ENCODE measurements around the gene ECT2. TPM values are rescaled to one million over a fixed set of nuclear protein-coding genes. Genes with fewer than 3 reads are reported as not detected.

ECT2 gene
- polyA plus RNA-seq, 2 donors = 3.7 to 8.1 TPM

DNA sequence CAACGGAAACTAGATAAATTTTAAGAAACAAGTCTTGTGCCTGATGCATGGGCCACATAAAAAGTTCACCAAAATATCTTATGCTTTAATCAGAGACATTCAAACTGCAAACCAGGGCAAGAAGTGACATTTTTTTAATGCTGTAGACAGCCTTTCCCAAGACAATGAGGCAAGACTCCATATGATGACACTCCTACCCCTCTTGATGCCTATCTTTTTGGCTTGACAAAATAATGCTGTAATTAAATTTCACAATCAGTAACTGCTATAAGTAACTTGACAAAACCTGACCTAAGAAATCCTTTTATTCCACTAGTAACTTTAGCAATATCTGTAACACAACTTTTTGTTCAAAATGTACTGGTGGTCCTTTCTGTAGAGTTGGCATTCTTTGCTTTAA is 48.7 kb downstream of the ECT2 start:
- WGBS, 2 donors = 97 to 100% methylated on average over 1 of the region's 1 CpG
- Histone ChIP-seq H3K4me3 (ENCODE audit: low read depth in 1 of 2, low read length in 2 of 2) (no peak overlapping the region), H3K27ac (ENCODE audit: low read depth in 2 of 2, low read length in 1 of 2) (no peak overlapping the region), H3K27me3 (ENCODE audit: control insufficient read depth in 1 of 2, insufficient read depth in 2 of 2, low read length in 2 of 2) (no peaks in the 10 kb centered on the region), H3K36me3 (ENCODE audit: control insufficient read depth in 2 of 2, insufficient read depth in 2 of 2, low read length in 1 of 2) (peaks cover 0 to 2% of the 10 kb centered on the region in 2 donors), H3K4me1 (ENCODE audit: control insufficient read depth in 2 of 2, insufficient read depth in 2 of 2, low read length in 1 of 2) (no peaks in the 10 kb centered on the region), H3K9me3 (ENCODE audit: control insufficient read depth in 2 of 2, insufficient read depth in 1 of 2, low read depth in 1 of 2, low read length in 1 of 2) (no peaks in the 10 kb centered on the region)

GRCh38 chr3:172800156-172800555 is 49.6 kb downstream of the ECT2 start:
- no peak overlapping the region for H3K27ac ChIP-seq (ENCODE audit: low read depth in 2 of 2, low read length in 1 of 2)
- H3K4me3 ChIP-seq (ENCODE audit: low read depth in 1 of 2, low read length in 2 of 2) = no peak overlapping the region
- WGBS, 2 donors = 88 to 100% methylated on average over 2 of the region's 2 CpGs

DNA sequence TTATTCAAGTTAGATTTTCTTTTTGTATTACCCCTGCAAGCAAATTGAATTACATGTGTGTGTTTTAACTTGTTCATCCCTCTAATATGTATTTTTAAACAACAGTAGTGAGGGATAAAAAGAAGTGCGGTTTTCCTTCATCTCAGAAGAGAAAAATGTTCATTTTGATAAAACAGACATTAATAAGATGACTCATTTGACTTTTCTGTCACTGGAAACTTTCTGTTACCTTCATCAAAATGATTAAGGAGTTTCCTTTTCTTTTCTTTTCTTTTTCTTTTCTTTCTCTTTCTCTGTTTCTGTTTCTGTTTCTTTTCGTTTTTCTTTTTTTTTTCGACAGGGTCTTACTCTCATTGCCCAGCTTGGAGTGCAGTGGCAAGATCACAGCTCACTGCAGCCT is 53.0 kb downstream of the ECT2 start:
- H3K4me1 ChIP-seq (ENCODE audit: control insufficient read depth in 2 of 2, insufficient read depth in 2 of 2, low read length in 1 of 2) = no peaks in the 10 kb centered on the region
- peaks cover 0 to 2% of the 10 kb centered on the region in 2 donors for H3K36me3 ChIP-seq (ENCODE audit: control insufficient read depth in 2 of 2, insufficient read depth in 2 of 2, low read length in 1 of 2)
- WGBS, 2 donors = 74 to 76% methylated on average over 3 of the region's 3 CpGs
- no peaks in the 10 kb centered on the region for H3K9me3 ChIP-seq (ENCODE audit: control insufficient read depth in 2 of 2, insufficient read depth in 1 of 2, low read depth in 1 of 2, low read length in 1 of 2)
- no peak overlapping the region for H3K27ac ChIP-seq (ENCODE audit: low read depth in 2 of 2, low read length in 1 of 2)
- no peaks in the 10 kb centered on the region for H3K27me3 ChIP-seq (ENCODE audit: control insufficient read depth in 1 of 2, insufficient read depth in 2 of 2, low read length in 2 of 2)
- H3K4me3 ChIP-seq (ENCODE audit: low read depth in 1 of 2, low read length in 2 of 2) = no peak overlapping the region

More at GRCh38 chr3:172800156-172800555, 49.6 kb downstream of the ECT2 start:
- Histone ChIP-seq H3K9me3 (ENCODE audit: control insufficient read depth in 2 of 2, insufficient read depth in 1 of 2, low read depth in 1 of 2, low read length in 1 of 2) (no peaks in the 10 kb centered on the region), H3K36me3 (ENCODE audit: control insufficient read depth in 2 of 2, insufficient read depth in 2 of 2, low read length in 1 of 2) (peaks cover 0 to 2% of the 10 kb centered on the region in 2 donors), H3K4me1 (ENCODE audit: control insufficient read depth in 2 of 2, insufficient read depth in 2 of 2, low read length in 1 of 2) (no peaks in the 10 kb centered on the region), H3K27me3 (ENCODE audit: control insufficient read depth in 1 of 2, insufficient read depth in 2 of 2, low read length in 2 of 2) (no peaks in the 10 kb centered on the region)

DNA sequence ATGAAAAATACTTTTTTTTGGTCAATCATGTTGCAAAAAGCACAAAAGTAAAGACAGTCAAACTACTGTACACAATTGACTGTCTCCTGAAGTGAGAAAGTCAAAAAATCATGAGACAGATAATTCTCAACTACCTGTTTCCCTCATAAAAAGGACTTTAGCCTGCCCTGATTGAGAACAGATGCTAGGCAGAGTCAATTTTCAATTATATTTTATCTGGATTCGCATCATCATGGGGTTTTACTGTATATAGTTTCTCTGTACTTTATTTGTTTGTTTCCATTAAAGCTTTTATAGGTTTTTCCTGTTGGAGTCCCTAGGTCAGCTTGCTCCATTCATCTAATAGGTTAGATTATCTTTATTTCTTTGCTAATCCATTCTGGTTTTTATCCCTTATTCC is 53.8 kb downstream of the ECT2 start:
- Histone ChIP-seq H3K4me1 (ENCODE audit: control insufficient read depth in 2 of 2, insufficient read depth in 2 of 2, low read length in 1 of 2) (no peaks in the 10 kb centered on the region), H3K27ac (ENCODE audit: low read depth in 2 of 2, low read length in 1 of 2) (no peak overlapping the region), H3K36me3 (ENCODE audit: control insufficient read depth in 2 of 2, insufficient read depth in 2 of 2, low read length in 1 of 2) (peaks cover 0 to 2% of the 10 kb centered on the region in 2 donors), H3K4me3 (ENCODE audit: low read depth in 1 of 2, low read length in 2 of 2) (no peak overlapping the region), H3K27me3 (ENCODE audit: control insufficient read depth in 1 of 2, insufficient read depth in 2 of 2, low read length in 2 of 2) (no peaks in the 10 kb centered on the region), H3K9me3 (ENCODE audit: control insufficient read depth in 2 of 2, insufficient read depth in 1 of 2, low read depth in 1 of 2, low read length in 1 of 2) (no peaks in the 10 kb centered on the region)
- WGBS, 2 donors = 94 to 98% methylated on average over 1 of the region's 1 CpG

- Histone ChIP-seq H3K27ac (ENCODE audit: low read depth in 2 of 2, low read length in 1 of 2) (no peak overlapping the region), H3K4me3 (ENCODE audit: low read depth in 1 of 2, low read length in 2 of 2) (no peak overlapping the region), H3K9me3 (ENCODE audit: control insufficient read depth in 2 of 2, insufficient read depth in 1 of 2, low read depth in 1 of 2, low read length in 1 of 2) (no peaks in the 10 kb centered on the region), H3K4me1 (ENCODE audit: control insufficient read depth in 2 of 2, insufficient read depth in 2 of 2, low read length in 1 of 2) (no peaks in the 10 kb centered on the region), H3K36me3 (ENCODE audit: control insufficient read depth in 2 of 2, insufficient read depth in 2 of 2, low read length in 1 of 2) (no peaks in the 10 kb centered on the region), H3K27me3 (ENCODE audit: control insufficient read depth in 1 of 2, insufficient read depth in 2 of 2, low read length in 2 of 2) (no peaks in the 10 kb centered on the region)
- 58 to 63% methylated on average over 4 of the region's 4 CpGs for WGBS, 2 donors
Observed at GRCh38 chr3:172808969-172809546, 58.5 kb downstream of the ECT2 start.

GRCh38 chr3:172811099-172811498 is 60.6 kb downstream of the ECT2 start:
- no peak overlapping the region for H3K27ac ChIP-seq (ENCODE audit: low read depth in 2 of 2, low read length in 1 of 2)
- WGBS, 2 donors = 95 to 99% methylated on average over 4 of the region's 4 CpGs

GRCh38 chr3:172813462-172813861 is 62.9 kb downstream of the ECT2 start:
- Histone ChIP-seq H3K27ac (ENCODE audit: low read depth in 2 of 2, low read length in 1 of 2) (no peak overlapping the region), H3K36me3 (ENCODE audit: control insufficient read depth in 2 of 2, insufficient read depth in 2 of 2, low read length in 1 of 2) (peaks cover 0 to 2% of the 10 kb centered on the region in 2 donors), H3K9me3 (ENCODE audit: control insufficient read depth in 2 of 2, insufficient read depth in 1 of 2, low read depth in 1 of 2, low read length in 1 of 2) (no peaks in the 10 kb centered on the region), H3K4me3 (ENCODE audit: low read depth in 1 of 2, low read length in 2 of 2) (no peak overlapping the region), H3K4me1 (ENCODE audit: control insufficient read depth in 2 of 2, insufficient read depth in 2 of 2, low read length in 1 of 2) (no peaks in the 10 kb centered on the region), H3K27me3 (ENCODE audit: control insufficient read depth in 1 of 2, insufficient read depth in 2 of 2, low read length in 2 of 2) (no peaks in the 10 kb centered on the region)
- 93 to 97% methylated on average over 3 of the region's 3 CpGs for WGBS, 2 donors

More at GRCh38 chr3:172811099-172811498, 60.6 kb downstream of the ECT2 start:
- Histone ChIP-seq H3K4me3 (ENCODE audit: low read depth in 1 of 2, low read length in 2 of 2) (no peak overlapping the region), H3K4me1 (ENCODE audit: control insufficient read depth in 2 of 2, insufficient read depth in 2 of 2, low read length in 1 of 2) (no peaks in the 10 kb centered on the region), H3K36me3 (ENCODE audit: control insufficient read depth in 2 of 2, insufficient read depth in 2 of 2, low read length in 1 of 2) (no peaks in the 10 kb centered on the region), H3K27me3 (ENCODE audit: control insufficient read depth in 1 of 2, insufficient read depth in 2 of 2, low read length in 2 of 2) (no peaks in the 10 kb centered on the region), H3K9me3 (ENCODE audit: control insufficient read depth in 2 of 2, insufficient read depth in 1 of 2, low read depth in 1 of 2, low read length in 1 of 2) (no peaks in the 10 kb centered on the region)

DNA sequence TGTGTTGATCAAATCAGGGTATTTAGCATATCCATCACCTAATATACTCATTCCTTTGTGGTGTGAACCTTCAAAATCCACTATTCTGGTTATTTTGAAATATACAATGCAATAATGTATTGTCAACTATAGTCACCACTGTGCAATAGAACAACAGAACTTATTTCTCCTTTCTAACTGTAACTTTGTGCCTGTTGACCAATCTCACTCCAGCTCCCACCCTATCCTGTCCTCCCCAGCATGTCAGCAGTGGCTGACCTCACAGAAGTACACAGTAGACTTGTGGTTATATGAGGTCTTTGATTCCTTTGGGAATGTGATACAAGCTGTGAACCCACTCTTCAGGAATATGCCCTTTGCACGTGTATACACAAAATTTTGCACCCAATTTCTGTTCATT is 64.2 kb downstream of the ECT2 start:
- 92 to 95% methylated on average over 1 of the region's 1 CpG for WGBS, 2 donors

GRCh38 chr3:172815857-172816256 is 65.3 kb downstream of the ECT2 start:
- peaks cover 0 to 2% of the 10 kb centered on the region in 2 donors for H3K36me3 ChIP-seq (ENCODE audit: control insufficient read depth in 2 of 2, insufficient read depth in 2 of 2, low read length in 1 of 2)
- H3K27me3 ChIP-seq (ENCODE audit: control insufficient read depth in 1 of 2, insufficient read depth in 2 of 2, low read length in 2 of 2) = no peaks in the 10 kb centered on the region
- no peaks in the 10 kb centered on the region for H3K4me1 ChIP-seq (ENCODE audit: control insufficient read depth in 2 of 2, insufficient read depth in 2 of 2, low read length in 1 of 2)
- no peaks in the 10 kb centered on the region for H3K9me3 ChIP-seq (ENCODE audit: control insufficient read depth in 2 of 2, insufficient read depth in 1 of 2, low read depth in 1 of 2, low read length in 1 of 2)
- 89 to 93% methylated on average over 4 of the region's 4 CpGs for WGBS, 2 donors
- no peak overlapping the region for H3K27ac ChIP-seq (ENCODE audit: low read depth in 2 of 2, low read length in 1 of 2)
- H3K4me3 ChIP-seq (ENCODE audit: low read depth in 1 of 2, low read length in 2 of 2) = no peak overlapping the region

More for the DNA sequence above, 64.2 kb downstream of the ECT2 start:
- peaks cover 0 to 2% of the 10 kb centered on the region in 2 donors for H3K36me3 ChIP-seq (ENCODE audit: control insufficient read depth in 2 of 2, insufficient read depth in 2 of 2, low read length in 1 of 2)
- H3K27me3 ChIP-seq (ENCODE audit: control insufficient read depth in 1 of 2, insufficient read depth in 2 of 2, low read length in 2 of 2) = no peaks in the 10 kb centered on the region
- no peak overlapping the region for H3K27ac ChIP-seq (ENCODE audit: low read depth in 2 of 2, low read length in 1 of 2)
- H3K4me3 ChIP-seq (ENCODE audit: low read depth in 1 of 2, low read length in 2 of 2) = no peak overlapping the region
- H3K9me3 ChIP-seq (ENCODE audit: control insufficient read depth in 2 of 2, insufficient read depth in 1 of 2, low read depth in 1 of 2, low read length in 1 of 2) = no peaks in the 10 kb centered on the region
- H3K4me1 ChIP-seq (ENCODE audit: control insufficient read depth in 2 of 2, insufficient read depth in 2 of 2, low read length in 1 of 2) = no peaks in the 10 kb centered on the region

GRCh38 chr3:172816281-172816680 is 65.8 kb downstream of the ECT2 start:
- Histone ChIP-seq H3K9me3 (ENCODE audit: control insufficient read depth in 2 of 2, insufficient read depth in 1 of 2, low read depth in 1 of 2, low read length in 1 of 2) (no peaks in the 10 kb centered on the region), H3K4me3 (ENCODE audit: low read depth in 1 of 2, low read length in 2 of 2) (no peak overlapping the region), H3K27ac (ENCODE audit: low read depth in 2 of 2, low read length in 1 of 2) (no peak overlapping the region), H3K4me1 (ENCODE audit: control insufficient read depth in 2 of 2, insufficient read depth in 2 of 2, low read length in 1 of 2) (no peaks in the 10 kb centered on the region), H3K27me3 (ENCODE audit: control insufficient read depth in 1 of 2, insufficient read depth in 2 of 2, low read length in 2 of 2) (no peaks in the 10 kb centered on the region), H3K36me3 (ENCODE audit: control insufficient read depth in 2 of 2, insufficient read depth in 2 of 2, low read length in 1 of 2) (peaks cover 0 to 2% of the 10 kb centered on the region in 2 donors)

Measured in esophagus (tissue), 2 donors.